OCI-LY1 (cell line): ENCODE data around the gene CRKL.

Experiments used
- H2AFZ ChIP-seq: fragments of 200-600 bp; sonication (generic), shearing (Covaris generic); 2 replicates; pipeline ENCODE4 v1.6.0; 2014; ENCODE audit warnings: antibody characterized with exemption, mild to moderate bottlenecking, low read length
- H3F3A ChIP-seq: fragments of 200-600 bp; sonication (generic), shearing (Covaris generic); 2 replicates; pipeline ENCODE4 v1.6.0; 2014; ENCODE audit warnings: mild to moderate bottlenecking, antibody characterized with exemption, low read length, moderate library complexity; ENCODE audit not compliant: insufficient read depth
- H3K27ac ChIP-seq: fragments of 200-600 bp; sonication (generic); 2 replicates; pipeline ENCODE4 v1.5.1; 2014; ENCODE audit warnings: low read length, mixed run types, mild to moderate bottlenecking, low read depth; ENCODE audit not compliant: poor library complexity, severe bottlenecking
- H3K27me3 ChIP-seq: fragments of 200-600 bp; sonication (generic); 2 replicates; pipeline ENCODE4 v1.6.0; 2014; ENCODE audit warnings: antibody characterized with exemption, mild to moderate bottlenecking, low read length, moderate library complexity; ENCODE audit not compliant: insufficient read depth
- H3K36me3 ChIP-seq: fragments of 200-600 bp; sonication (generic); 2 replicates; pipeline ENCODE4 v1.6.1; 2014; ENCODE audit warnings: mild to moderate bottlenecking, antibody characterized with exemption, low read length, moderate library complexity, mixed read lengths; ENCODE audit not compliant: insufficient read depth
- H3K4me1 ChIP-seq: fragments of 200-600 bp; sonication (generic); 2 replicates; pipeline ENCODE4 v1.5.1; 2014; ENCODE audit warnings: mild to moderate bottlenecking, low read length, moderate library complexity; ENCODE audit not compliant: insufficient read depth, severe bottlenecking
- H3K4me2 ChIP-seq: fragments of 200-600 bp; sonication (generic), shearing (Covaris generic); 2 replicates; pipeline ENCODE4 v1.6.1; 2014; ENCODE audit warnings: low read length
- H3K4me3 ChIP-seq: fragments of 200-600 bp; sonication (generic); 2 replicates; pipeline ENCODE4 v1.5.1; 2014; ENCODE audit warnings: low read length, low read depth, mild to moderate bottlenecking, mixed read lengths; ENCODE audit not compliant: poor library complexity, severe bottlenecking
- H3K79me2 ChIP-seq: fragments of 200-600 bp; shearing (Covaris generic); 2 replicates; pipeline ENCODE4 v1.6.1; 2016; ENCODE audit warnings: mixed run types, low read length, mixed read lengths; ENCODE audit not compliant: insufficient read depth
- H3K9ac ChIP-seq: fragments of 200-600 bp; sonication (generic), shearing (Covaris generic); 2 replicates; pipeline ENCODE4 v1.6.1; 2014; ENCODE audit warnings: mild to moderate bottlenecking, low read length, mixed read lengths
- H3K9me2 ChIP-seq: fragments of 200-600 bp; sonication (generic), shearing (Covaris generic); 2 replicates; pipeline ENCODE4 v1.6.1; 2014; ENCODE audit warnings: low read depth, mild to moderate bottlenecking, low read length, mixed read lengths
- H3K9me3 ChIP-seq: fragments of 200-600 bp; shearing (Covaris generic); 2 replicates; pipeline ENCODE4 v1.6.1; 2014; ENCODE audit warnings: low read length, mixed read lengths
- H4K20me1 ChIP-seq: fragments of 200-600 bp; sonication (generic), shearing (Covaris generic); 2 replicates; pipeline ENCODE4 v1.6.0; 2016; ENCODE audit warnings: mild to moderate bottlenecking, low read length; ENCODE audit not compliant: insufficient read depth
- EZH2 ChIP-seq: fragments of 200-600 bp; sonication (generic), shearing (Covaris generic); IDR thresholded peaks from 2 replicates; pipeline ENCODE4 v1.8.0; 2017; ENCODE audit warnings: borderline replicate concordance, mixed run types, mild to moderate bottlenecking, antibody characterized with exemption, low read length, moderate library complexity, mixed read lengths
- TF ChIP-seq, protein P1 (sequence below): fragments of 200-600 bp; sonication (generic), shearing (Covaris generic); IDR thresholded peaks from 2 replicates; pipeline ENCODE4 v1.5.1; 2017; ENCODE audit warnings: mild to moderate bottlenecking, antibody characterized with exemption, low read length, moderate library complexity, mixed read lengths

The CRKL gene

DNA sequence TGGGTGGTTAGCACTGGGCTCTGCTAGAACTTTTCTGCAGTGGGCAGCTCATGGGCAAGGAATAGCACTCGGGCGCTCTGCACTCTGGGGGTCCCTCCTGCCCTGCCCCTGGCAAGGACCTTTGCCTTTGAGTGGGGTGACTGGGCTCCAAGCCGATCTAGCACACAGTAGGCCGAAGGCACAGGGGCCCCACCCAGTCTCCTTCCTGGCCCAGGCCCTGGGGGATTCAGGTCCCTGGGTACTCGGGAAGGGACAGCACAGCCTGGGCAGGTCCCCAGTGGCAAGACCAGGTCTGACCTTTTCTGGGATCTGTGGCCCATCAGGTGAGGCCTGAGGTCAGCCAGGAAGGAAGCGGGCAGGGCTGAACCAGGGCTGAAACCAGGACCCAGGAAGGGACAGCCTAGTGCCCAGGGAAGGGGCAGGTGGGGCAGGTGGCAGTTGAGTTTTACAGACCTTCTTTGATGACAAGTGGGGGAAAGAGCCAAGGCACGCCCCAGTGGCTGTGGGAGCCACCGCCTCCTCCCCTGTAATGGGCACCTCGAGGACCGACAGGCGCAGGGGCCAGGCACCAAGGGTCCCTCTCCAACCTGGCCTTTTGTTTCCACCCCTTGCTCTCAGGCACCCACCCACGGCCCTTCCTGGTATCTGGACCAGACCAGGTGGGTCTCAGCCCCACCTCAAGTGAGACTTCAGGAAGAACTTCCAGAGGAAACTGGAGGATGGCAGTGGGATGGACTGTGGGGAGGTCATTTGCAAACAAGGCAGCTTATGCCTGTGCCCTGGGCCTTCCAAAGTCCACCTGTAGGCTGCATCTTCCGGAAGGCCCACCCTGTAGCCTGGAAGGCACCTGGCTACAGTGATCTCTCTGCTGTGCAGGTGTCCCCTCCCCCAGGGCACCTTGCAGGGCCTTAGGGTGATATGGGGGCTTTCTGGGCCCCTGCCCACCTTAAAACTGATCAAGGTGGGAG is 49.0 kb downstream of the CRKL start:
- Histone ChIP-seq H3K9me3 (no peaks in the 10 kb centered on the region), H3K4me1 (no peaks in the 10 kb centered on the region), H3K9ac (no peak overlapping the region), H3K79me2 (no peaks in the 10 kb centered on the region), H3K4me3 (no peak overlapping the region), H3K4me2 (no peak overlapping the region), H3K9me2 (no peaks in the 10 kb centered on the region), H2AFZ (no peak overlapping the region), H4K20me1 (no peaks in the 10 kb centered on the region), H3K36me3 (no peaks in the 10 kb centered on the region), H3K27me3 (peaks cover 31% of the 10 kb centered on the region), H3F3A (no peaks in the 10 kb centered on the region), H3K27ac (no peak overlapping the region)
- TF ChIP-seq, protein P1, sequence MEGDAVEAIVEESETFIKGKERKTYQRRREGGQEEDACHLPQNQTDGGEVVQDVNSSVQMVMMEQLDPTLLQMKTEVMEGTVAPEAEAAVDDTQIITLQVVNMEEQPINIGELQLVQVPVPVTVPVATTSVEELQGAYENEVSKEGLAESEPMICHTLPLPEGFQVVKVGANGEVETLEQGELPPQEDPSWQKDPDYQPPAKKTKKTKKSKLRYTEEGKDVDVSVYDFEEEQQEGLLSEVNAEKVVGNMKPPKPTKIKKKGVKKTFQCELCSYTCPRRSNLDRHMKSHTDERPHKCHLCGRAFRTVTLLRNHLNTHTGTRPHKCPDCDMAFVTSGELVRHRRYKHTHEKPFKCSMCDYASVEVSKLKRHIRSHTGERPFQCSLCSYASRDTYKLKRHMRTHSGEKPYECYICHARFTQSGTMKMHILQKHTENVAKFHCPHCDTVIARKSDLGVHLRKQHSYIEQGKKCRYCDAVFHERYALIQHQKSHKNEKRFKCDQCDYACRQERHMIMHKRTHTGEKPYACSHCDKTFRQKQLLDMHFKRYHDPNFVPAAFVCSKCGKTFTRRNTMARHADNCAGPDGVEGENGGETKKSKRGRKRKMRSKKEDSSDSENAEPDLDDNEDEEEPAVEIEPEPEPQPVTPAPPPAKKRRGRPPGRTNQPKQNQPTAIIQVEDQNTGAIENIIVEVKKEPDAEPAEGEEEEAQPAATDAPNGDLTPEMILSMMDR: no peak

DNA sequence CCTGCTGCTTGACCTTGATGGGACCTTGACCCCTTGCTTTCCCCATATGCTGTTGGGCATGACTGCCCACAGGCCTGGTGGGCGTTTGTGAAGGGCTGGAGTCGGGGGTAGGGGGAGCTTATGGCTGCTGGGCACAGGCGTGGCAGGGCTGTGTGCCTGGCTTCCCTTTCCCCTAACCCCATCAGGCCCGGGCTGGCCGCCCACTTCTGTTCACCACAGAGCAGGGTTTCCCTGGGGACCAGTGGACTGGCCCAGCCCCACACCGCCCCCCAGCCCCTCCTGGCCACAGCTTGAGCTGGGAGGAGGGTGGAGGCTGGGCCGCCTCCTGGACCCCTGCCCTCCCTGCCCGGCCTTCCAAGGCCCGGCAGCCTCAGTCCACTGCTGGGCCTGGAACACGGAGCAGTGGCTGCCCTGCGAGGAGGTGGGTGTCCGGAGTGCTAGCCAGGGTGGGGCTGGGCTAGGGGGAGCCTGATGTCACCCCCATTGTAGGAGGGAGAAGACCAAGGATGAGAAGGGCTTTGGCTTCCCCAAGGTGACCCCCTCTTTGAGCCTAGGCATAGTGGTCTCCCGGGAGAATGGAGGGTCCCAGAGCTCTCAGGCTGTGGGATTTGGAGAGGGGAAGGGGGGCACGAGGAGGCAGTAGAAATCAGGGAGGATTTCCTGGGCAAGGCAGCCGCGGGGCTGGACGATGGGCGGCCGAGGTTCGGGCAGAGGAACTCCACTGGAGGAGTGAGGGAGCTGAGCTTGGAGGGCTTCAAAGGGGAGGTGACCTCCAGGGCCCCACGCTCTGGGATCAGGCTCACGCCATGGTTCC is 49.9 kb downstream of the CRKL start, which contains the start of gene AIFM3:
TSS of gene AIFM3 (plus strand) at position 373 of the 814 bp plus-strand sequence. CDS start 690 bp downstream, outside the sequence.
- Histone ChIP-seq H3K4me3 (no peak within 1 kb of the TSS), H3K9ac (no peak within 1 kb of the TSS)
- no peak for TF ChIP-seq EZH2
- TF ChIP-seq, protein P1: no peak

DNA sequence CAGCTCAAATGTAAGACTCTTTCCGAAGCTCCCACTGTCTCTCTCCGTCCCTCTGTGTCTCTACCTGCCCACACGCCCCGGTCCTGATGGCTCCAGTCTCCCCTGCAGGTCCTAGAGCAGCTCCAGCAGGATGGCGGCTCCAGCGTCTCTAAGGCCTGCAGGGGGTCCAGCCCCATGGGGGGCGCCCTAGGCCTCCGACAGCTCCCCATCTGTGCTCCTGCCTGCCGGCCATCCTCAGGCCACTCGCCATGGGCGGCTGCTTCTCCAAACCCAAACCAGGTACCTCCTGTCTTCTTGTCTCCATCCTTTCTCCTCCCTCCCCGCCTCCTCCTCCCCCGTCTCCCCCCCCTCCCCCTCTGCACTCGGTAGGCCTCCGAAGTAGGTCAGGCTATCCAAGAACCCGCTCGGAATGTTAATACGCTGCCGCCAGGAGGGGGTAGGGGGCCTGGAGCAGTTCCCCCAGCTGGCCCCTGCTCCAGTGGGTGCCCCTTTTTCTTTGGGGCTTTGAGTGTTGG is 50.5 kb downstream of the CRKL start:
- no peaks in the 10 kb centered on the region for H3K36me3 ChIP-seq
- H3K4me3 ChIP-seq: no peak overlapping the region
- no peaks in the 10 kb centered on the region for H3F3A ChIP-seq
- no peak overlapping the region for H2AFZ ChIP-seq
- TF ChIP-seq EZH2: no peak
- TF ChIP-seq, protein P1: no peak
- no peak overlapping the region for H3K4me2 ChIP-seq
- no peaks in the 10 kb centered on the region for H4K20me1 ChIP-seq
- no peak overlapping the region for H3K27ac ChIP-seq
- no peaks in the 10 kb centered on the region for H3K4me1 ChIP-seq
- H3K9me3 ChIP-seq: no peaks in the 10 kb centered on the region
- H3K79me2 ChIP-seq: no peaks in the 10 kb centered on the region
- no peak overlapping the region for H3K9ac ChIP-seq
- H3K27me3 ChIP-seq: peaks cover 31% of the 10 kb centered on the region
- H3K9me2 ChIP-seq: no peaks in the 10 kb centered on the region

More for the DNA sequence above, 49.9 kb downstream of the CRKL start, which contains the start of gene AIFM3:
- no peaks in the 10 kb centered on the region for H3K36me3 ChIP-seq
- H3K9me3 ChIP-seq: no peaks in the 10 kb centered on the region
- H2AFZ ChIP-seq: no peak within 1 kb of the TSS
- no peaks in the 10 kb centered on the region for H3K4me1 ChIP-seq
- no peaks in the 10 kb centered on the region for H4K20me1 ChIP-seq
- H3K27me3 ChIP-seq: peaks cover 31% of the 10 kb centered on the region
- H3K9me2 ChIP-seq: no peaks in the 10 kb centered on the region
- H3K27ac ChIP-seq: no peak within 1 kb of the TSS
- no peaks in the 10 kb centered on the region for H3F3A ChIP-seq
- H3K4me2 ChIP-seq: no peak within 1 kb of the TSS
- H3K79me2 ChIP-seq: no peaks in the 10 kb centered on the region
